Endodermal cell (in vitro differentiated cells): ENCODE results near the gene SPOPL. TPM values are rescaled to one million over a fixed set of nuclear protein-coding genes. Genes with fewer than 3 reads are reported as not detected.

Experiments
- DNase-seq: peaks from one replicate; pipeline ENCODE4 v3.0.0-alpha.2; 2017
- H3K27ac ChIP-seq: 2 replicates; pipeline ENCODE4 v1.5.1; 2013; ENCODE audit warnings: mild to moderate bottlenecking, low read depth, low read length, moderate library complexity
- H3K27me3 ChIP-seq: 2 replicates; pipeline ENCODE4 v1.6.1; 2013; ENCODE audit warnings: mild to moderate bottlenecking, low read length, moderate library complexity; ENCODE audit not compliant: insufficient read depth, control insufficient read depth, poor library complexity, severe bottlenecking
- H3K36me3 ChIP-seq: 2 replicates; pipeline ENCODE4 v1.7.0; 2013; ENCODE audit warnings: mild to moderate bottlenecking, low read length, moderate library complexity; ENCODE audit not compliant: control insufficient read depth, insufficient read depth
- H3K4me1 ChIP-seq: one replicate; pipeline ENCODE4 v1.7.0; 2013; ENCODE audit warnings: low read length; ENCODE audit not compliant: control insufficient read depth, insufficient read depth
- H3K4me3 ChIP-seq: 2 replicates; pipeline ENCODE4 v1.5.1; 2013; ENCODE audit warnings: mild to moderate bottlenecking, low read length, moderate library complexity
- H3K9ac ChIP-seq: 2 replicates; pipeline ENCODE4 v1.6.1; 2013; ENCODE audit warnings: mild to moderate bottlenecking, low read length, moderate library complexity; ENCODE audit not compliant: poor library complexity, severe bottlenecking; ENCODE audit errors: extremely low read depth
- H3K9me3 ChIP-seq: 2 replicates; pipeline ENCODE4 v1.6.1; 2013; ENCODE audit warnings: mild to moderate bottlenecking, low read length, moderate library complexity; ENCODE audit not compliant: control insufficient read depth
- H3K27ac Mint-ChIP-seq: 2 replicates; pipeline ENCODE4 v1.8.0; 2020; ENCODE audit warnings: mixed read lengths
- H3K27me3 Mint-ChIP-seq: 2 replicates; pipeline ENCODE4 v1.8.0; 2021; ENCODE audit warnings: mild to moderate bottlenecking, mixed read lengths; ENCODE audit not compliant: insufficient read depth
- H3K36me3 Mint-ChIP-seq: 2 replicates; pipeline ENCODE4 v1.8.0; 2020; ENCODE audit warnings: low read depth, mixed read lengths
- H3K4me1 Mint-ChIP-seq: 2 replicates; pipeline ENCODE4 v1.8.0; 2020; ENCODE audit warnings: mixed read lengths
- H3K4me3 Mint-ChIP-seq: 2 replicates; pipeline ENCODE4 v1.8.0; 2020; ENCODE audit warnings: mild to moderate bottlenecking, moderate library complexity, mixed read lengths
- H3K9me3 Mint-ChIP-seq: 2 replicates; pipeline ENCODE4 v1.8.0; 2020; ENCODE audit warnings: mild to moderate bottlenecking, mixed read lengths
- CTCF ChIP-seq: fragments of 200-600 bp; sonication (generic); conservative IDR thresholded peaks from 2 replicates; pipeline ENCODE4 v1.5.0; 2021; ENCODE audit warnings: antibody characterized with exemption, mild to moderate bottlenecking
- WGBS, 2 experiments: methylation state at CpG; one replicate each; pipeline versions ENCODE4 v1.1.5 to v1.1.7; 2013; ENCODE audit warnings: missing lambda C conversion rate in 2 of 2, mixed read lengths in 1 of 2; ENCODE audit not compliant: insufficient coverage in 1 of 2, insufficient read length in 1 of 2; 5-methylcytosine and 5-hydroxymethylcytosine counted together
- total RNA-seq, 2 donors: library from RNA; stranded (reverse); fragmentation: NEBNext Ultra II Directional in 1 of 2; extraction: Animal tissue kit (Norgen Biotek cat#: 25700) in 1 of 2; gene quantifications; 2 replicates in 1 of 2; 3 replicates in 1 of 2; pipeline ENCODE4 v1.2.1, GENCODE V29; 2021

Gene SPOPL
- total RNA-seq, 2 donors from 2014 or later = 17.4 to 26.9 TPM

GRCh38 chr2:138559641-138560040, 58.1 kb downstream of the SPOPL start:
- Mint-ChIP-seq H3K36me3 (peaks cover 70% of the 10 kb centered on the region), H3K4me1 (peaks cover 14% of the 10 kb centered on the region), H3K9me3 (peaks cover 3% of the 10 kb centered on the region), H3K27me3 (no peaks in the 10 kb centered on the region), H3K4me3 (no peak overlapping the region), H3K27ac (no peak overlapping the region)
- no peak for TF ChIP-seq CTCF
- 92% methylated on average over 1 of the region's 1 CpG; no CpG with 5 or more reads in 1 of the 2 experiments for WGBS, 2 experiments
- H3K36me3 ChIP-seq = peaks cover 74% of the 10 kb centered on the region
- no peak overlapping the region for H3K9ac ChIP-seq
- H3K27ac ChIP-seq = no peak overlapping the region
- no peaks in the 10 kb centered on the region for H3K27me3 ChIP-seq
- H3K9me3 ChIP-seq = peaks cover 20% of the 10 kb centered on the region
- H3K4me1 ChIP-seq = peaks cover 8% of the 10 kb centered on the region
- no peak for DNase-seq
- H3K4me3 ChIP-seq = no peak overlapping the region

- Histone ChIP-seq H3K9me3 (no peaks in the 10 kb centered on the region), H3K27ac (no peak overlapping the region), H3K27me3 (no peaks in the 10 kb centered on the region), H3K4me1 (no peaks in the 10 kb centered on the region), H3K9ac (no peak overlapping the region), H3K4me3 (no peak overlapping the region), H3K36me3 (peaks cover 66% of the 10 kb centered on the region)
- Mint-ChIP-seq H3K4me3 (no peak overlapping the region), H3K27ac (no peak overlapping the region), H3K27me3 (no peaks in the 10 kb centered on the region), H3K36me3 (peaks cover 57% of the 10 kb centered on the region), H3K9me3 (no peaks in the 10 kb centered on the region), H3K4me1 (peaks cover 3% of the 10 kb centered on the region)
- WGBS, 2 experiments = 90 to 98% methylated on average over 5 of the region's 5 CpGs
- no peak for TF ChIP-seq CTCF
- DNase-seq = no peak
Measured at GRCh38 chr2:138564586-138565229, 63.1 kb downstream of the SPOPL start.

- no peak overlapping the region for H3K27ac ChIP-seq
- Mint-ChIP-seq H3K36me3 (peaks cover 59% of the 10 kb centered on the region), H3K4me1 (no peaks in the 10 kb centered on the region), H3K9me3 (no peaks in the 10 kb centered on the region), H3K27me3 (no peaks in the 10 kb centered on the region), H3K4me3 (no peak overlapping the region), H3K27ac (no peak overlapping the region)
- H3K4me1 ChIP-seq = no peaks in the 10 kb centered on the region
- TF ChIP-seq CTCF = no peak
- DNase-seq = no peak
- no peaks in the 10 kb centered on the region for H3K27me3 ChIP-seq
- no peak overlapping the region for H3K4me3 ChIP-seq
- no peak overlapping the region for H3K9ac ChIP-seq
- H3K36me3 ChIP-seq = peaks cover 67% of the 10 kb centered on the region
- no peaks in the 10 kb centered on the region for H3K9me3 ChIP-seq
Measured at GRCh38 chr2:138565230-138565598, 63.6 kb downstream of the SPOPL start.
